Large intestine (tissue), 3 donors: ENCODE measurements around the gene FGFR2. TPM values are rescaled to one million over a fixed set of nuclear protein-coding genes. Genes with fewer than 3 reads are reported as not detected.

Source experiments
- DNase-seq, 2 donors: peaks; one replicate each; pipeline versions ENCODE4 v3.0.0 to v3.0.0-alpha.2; 2013
- H3K27ac ChIP-seq: one replicate; pipeline ENCODE4 v1.5.1; 2013; ENCODE audit warnings: low read length
- H3K27me3 ChIP-seq: 2 replicates; pipeline ENCODE4 v1.6.1; 2013; ENCODE audit warnings: low read length; ENCODE audit not compliant: control insufficient read depth, insufficient read depth
- H3K36me3 ChIP-seq: 2 replicates; pipeline ENCODE4 v1.6.1; 2013; ENCODE audit warnings: low read length; ENCODE audit not compliant: control insufficient read depth, insufficient read depth
- H3K4me1 ChIP-seq: one replicate; pipeline ENCODE4 v1.6.1; 2013; ENCODE audit warnings: low read length; ENCODE audit not compliant: control insufficient read depth, insufficient read depth
- H3K4me3 ChIP-seq: one replicate; pipeline ENCODE4 v1.5.1; 2013; ENCODE audit warnings: low read length
- H3K9me3 ChIP-seq: one replicate; pipeline ENCODE4 v1.6.1; 2013; ENCODE audit warnings: mild to moderate bottlenecking, low read depth, low read length, moderate library complexity; ENCODE audit not compliant: control insufficient read depth
- WGBS: methylation state at CpG from one replicate; pipeline ENCODE4 v1.1.5; 2013; ENCODE audit warnings: low lambda C conversion rate; ENCODE audit not compliant: insufficient coverage; 5-methylcytosine and 5-hydroxymethylcytosine counted together
- polyA plus RNA-seq: library from polyadenylated mRNA; unstranded; fragments of 120-200 nt; gene quantifications from one replicate; pipeline ENCODE4 v1.2.1, GENCODE V29; 2013

The FGFR2 gene
- polyA plus RNA-seq, 1 donor: 23.6 TPM

DNA sequence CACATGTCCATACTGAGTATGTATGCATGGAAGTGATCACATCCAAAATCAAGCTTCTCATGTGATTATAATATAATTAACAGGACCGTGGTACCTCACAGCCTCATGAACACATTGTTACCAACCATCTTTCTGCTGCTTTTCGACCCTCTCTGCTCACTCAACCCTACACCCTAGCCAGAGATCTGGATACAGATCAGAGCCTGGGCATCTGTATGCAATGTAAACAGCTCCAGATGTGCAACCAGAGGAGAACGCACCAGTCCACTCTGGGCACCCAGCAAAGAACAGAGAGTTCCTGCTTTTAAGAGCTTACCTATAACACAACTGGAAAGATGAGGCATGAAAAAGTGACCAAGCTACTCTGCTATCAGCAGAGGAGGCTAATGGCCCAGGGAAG, 145.1 kb downstream of the FGFR2 start:
- WGBS: no CpG with 5 or more reads among the region's 3 CpGs
- Histone ChIP-seq H3K36me3 (no peaks in the 10 kb centered on the region), H3K9me3 (no peaks in the 10 kb centered on the region), H3K4me1 (peaks cover 44% of the 10 kb centered on the region), H3K4me3 (no peak overlapping the region), H3K27ac (no peak overlapping the region), H3K27me3 (no peaks in the 10 kb centered on the region)
- DNase-seq: no peak

DNA sequence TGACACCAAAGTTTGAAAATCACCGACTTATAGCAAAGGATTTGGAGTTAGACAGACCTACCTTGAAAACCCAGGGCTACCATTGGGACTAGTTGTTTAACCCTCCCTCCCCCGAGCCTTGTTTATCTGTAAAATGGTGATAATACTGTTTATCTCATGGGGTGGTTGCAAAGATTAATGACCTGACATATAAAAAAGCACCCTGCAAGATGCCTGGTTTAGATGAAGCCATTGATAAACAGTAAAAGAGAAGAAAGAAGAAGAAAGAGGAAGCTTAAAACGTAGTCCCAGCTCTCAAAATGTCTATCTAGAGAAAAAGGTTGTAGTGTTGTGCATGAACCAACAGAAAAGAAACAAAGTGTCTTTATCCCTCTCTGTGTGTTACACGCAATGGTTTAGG, 145.7 kb downstream of the FGFR2 start:
- Histone ChIP-seq H3K36me3 (no peaks in the 10 kb centered on the region), H3K27me3 (no peaks in the 10 kb centered on the region), H3K4me3 (no peak overlapping the region), H3K27ac (no peak overlapping the region), H3K9me3 (no peaks in the 10 kb centered on the region), H3K4me1 (peaks cover 49% of the 10 kb centered on the region)
- no peak for DNase-seq
- WGBS: 43% methylated on average over 1 of the region's 4 CpGs

DNA sequence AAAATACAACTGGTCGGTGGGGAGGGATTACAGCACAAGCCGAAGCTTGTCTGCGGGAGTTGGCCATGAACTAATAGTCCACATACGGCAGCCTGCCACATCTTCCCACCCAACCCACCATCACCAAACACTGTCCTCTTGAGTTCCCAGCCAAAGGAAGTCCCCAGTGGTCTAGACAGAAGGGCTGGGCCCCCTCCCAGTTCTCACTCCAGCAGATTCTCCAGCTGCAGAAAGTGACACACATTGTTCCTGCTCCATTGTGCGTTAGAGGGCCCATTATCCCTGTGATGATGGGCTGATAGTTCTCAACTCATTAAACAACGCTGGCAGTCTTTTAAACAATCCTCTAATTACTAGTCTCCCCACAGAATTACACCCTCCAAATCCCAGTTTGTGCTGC, 148.0 kb downstream of the FGFR2 start:
- no CpG with 5 or more reads among the region's 6 CpGs for WGBS
- H3K9me3 ChIP-seq: no peaks in the 10 kb centered on the region
- H3K4me1 ChIP-seq: peaks cover 48% of the 10 kb centered on the region
- no peak for DNase-seq
- H3K27me3 ChIP-seq: no peaks in the 10 kb centered on the region
- H3K4me3 ChIP-seq: no peak overlapping the region
- H3K27ac ChIP-seq: peak overlapping the region; percentile 64
- no peaks in the 10 kb centered on the region for H3K36me3 ChIP-seq

DNA sequence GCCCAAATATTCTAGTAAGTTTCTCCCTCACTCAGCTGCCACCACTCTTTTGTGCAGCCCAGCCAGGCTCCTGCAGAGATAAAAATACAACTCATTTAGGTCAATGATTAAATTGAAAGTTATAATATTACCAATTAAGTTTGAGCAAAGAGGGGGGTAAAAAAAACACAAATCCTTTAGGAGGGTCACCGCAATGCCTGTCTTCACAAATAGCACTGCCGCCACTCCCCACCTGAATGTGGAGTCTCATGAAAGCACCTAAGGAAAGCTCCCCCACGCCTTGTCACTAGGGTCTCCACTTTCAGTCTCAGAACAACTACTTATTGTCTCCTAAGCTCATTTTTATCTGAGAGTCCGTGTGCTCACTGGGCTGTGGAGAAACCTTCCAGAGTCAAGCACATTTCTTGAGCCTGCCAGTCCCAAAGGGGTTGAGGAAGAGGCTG, 148.7 kb downstream of the FGFR2 start:
- Histone ChIP-seq H3K9me3 (no peaks in the 10 kb centered on the region), H3K4me3 (no peak overlapping the region), H3K4me1 (peaks cover 43% of the 10 kb centered on the region), H3K27me3 (no peaks in the 10 kb centered on the region), H3K36me3 (no peaks in the 10 kb centered on the region), H3K27ac (peak overlapping the region; percentile 64)
- no peak for DNase-seq
- no CpG with 5 or more reads among the region's 4 CpGs for WGBS

DNA sequence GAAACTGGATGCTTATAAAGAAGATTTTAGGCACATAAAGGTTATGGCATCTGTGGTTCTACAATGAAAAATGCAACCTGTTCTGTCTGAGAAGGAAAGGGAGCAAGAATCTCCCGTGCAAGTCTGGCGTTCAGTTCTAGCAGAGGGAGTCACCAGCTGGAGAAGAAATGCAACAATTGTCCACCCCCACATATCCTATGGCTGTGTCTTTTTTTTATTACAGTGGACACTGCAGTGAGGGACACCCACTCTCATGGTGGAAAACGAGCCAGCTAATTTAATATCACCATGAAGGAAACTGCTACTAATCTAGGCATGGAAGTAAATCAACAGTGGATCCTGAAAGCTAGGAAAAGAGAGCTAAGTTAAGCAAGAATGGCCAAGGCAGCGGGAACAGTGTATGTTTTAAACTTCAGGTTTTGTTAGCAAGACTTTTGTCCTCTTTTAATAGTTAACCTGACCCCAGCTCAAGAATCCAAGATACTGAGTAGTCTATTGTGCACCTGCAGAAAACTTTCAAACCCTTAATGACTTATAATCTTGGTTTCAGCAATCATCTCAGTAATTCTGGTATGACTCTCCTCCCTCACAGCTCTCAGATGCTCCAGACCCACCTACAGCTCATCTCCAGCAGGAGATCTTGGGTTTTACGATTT, 149.3 kb downstream of the FGFR2 start:
- Histone ChIP-seq H3K27me3 (no peaks in the 10 kb centered on the region), H3K27ac (peak overlapping the region; percentile 64), H3K4me1 (peaks cover 40% of the 10 kb centered on the region), H3K36me3 (no peaks in the 10 kb centered on the region), H3K4me3 (no peak overlapping the region), H3K9me3 (no peaks in the 10 kb centered on the region)
- 40% methylated on average over 1 of the region's 5 CpGs for WGBS
- DNase-seq: peak; percentile 44 to 87

DNA sequence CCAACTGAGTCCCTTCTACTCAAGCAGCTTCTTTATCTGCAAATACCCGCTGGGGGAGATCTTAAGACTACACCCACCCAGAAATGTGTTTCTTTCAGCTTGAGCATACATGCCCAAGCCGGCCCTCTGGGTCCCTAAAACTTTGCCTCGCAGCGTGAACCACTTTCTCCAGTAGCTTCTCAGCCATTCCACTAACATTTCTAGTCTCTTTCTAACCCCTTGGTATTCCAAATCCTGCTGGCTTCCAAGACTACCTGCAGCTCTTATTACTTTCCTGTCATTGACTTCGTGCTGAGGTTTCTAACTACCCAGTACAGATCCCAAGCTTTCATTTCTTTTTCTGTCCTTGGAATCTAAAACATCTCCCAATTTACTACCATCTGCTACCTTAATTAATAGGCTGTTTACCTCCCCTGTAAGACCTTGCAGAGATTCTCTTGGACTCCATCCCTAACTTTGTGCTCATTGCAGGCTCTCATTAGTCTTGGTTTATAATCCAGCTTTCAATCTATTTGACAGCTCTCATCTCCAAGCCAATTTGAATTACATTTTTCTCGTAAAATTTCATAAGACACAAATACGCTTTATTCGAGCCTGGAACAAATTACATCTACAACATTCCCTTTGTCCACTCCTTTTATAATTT, 153.6 kb downstream of the FGFR2 start:
- H3K27me3 ChIP-seq: no peaks in the 10 kb centered on the region
- no peak overlapping the region for H3K4me3 ChIP-seq
- no peaks in the 10 kb centered on the region for H3K36me3 ChIP-seq
- no peaks in the 10 kb centered on the region for H3K9me3 ChIP-seq
- 75% methylated on average over 4 of the region's 8 CpGs for WGBS
- no peak for DNase-seq
- peaks cover 16% of the 10 kb centered on the region for H3K4me1 ChIP-seq
- no peak overlapping the region for H3K27ac ChIP-seq

DNA sequence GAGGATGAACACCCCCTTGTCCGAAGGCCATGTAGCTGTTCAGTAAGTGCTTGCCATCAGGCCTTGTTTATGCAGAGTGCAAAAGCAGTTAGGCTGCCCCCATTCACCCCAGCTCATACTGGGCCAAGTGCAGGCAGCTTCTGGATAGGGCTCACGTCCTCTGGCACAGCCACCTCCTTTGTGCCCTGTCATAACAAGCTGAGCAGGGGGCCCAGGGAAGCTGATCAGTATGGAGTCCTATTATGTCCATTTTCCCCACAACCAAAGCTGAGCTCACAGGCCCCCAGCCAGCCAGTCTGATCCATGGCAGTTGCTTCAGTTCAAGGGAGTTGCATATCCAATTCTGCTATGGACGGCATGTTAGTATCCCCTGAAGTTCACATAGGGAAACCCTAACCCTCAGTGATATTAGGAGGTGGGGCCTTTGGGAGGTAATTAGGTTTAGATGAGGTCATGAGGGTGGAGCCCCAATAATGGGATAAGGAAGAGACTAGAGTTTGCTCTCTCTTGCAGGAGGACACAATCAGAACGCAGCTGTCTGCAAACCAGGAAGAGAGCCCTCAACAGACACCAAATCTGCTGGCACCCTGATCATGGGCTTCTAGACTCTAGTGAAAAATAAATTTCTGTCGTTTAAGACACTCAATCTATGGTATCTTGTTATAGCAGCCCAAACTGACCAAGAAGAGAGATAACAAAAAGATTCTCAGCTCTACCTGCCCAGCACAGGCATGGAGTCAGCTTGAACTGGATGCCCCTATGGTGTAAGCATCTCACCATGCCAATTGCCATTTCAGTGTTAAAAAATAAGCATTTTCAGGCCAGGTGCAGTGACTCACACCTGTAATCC, 155.9 kb downstream of the FGFR2 start:
- no peak overlapping the region for H3K27ac ChIP-seq
- peaks cover 11% of the 10 kb centered on the region for H3K4me1 ChIP-seq
- peak in 1 of 2 donors; percentile 64 for DNase-seq
- no peak overlapping the region for H3K4me3 ChIP-seq
- H3K36me3 ChIP-seq: no peaks in the 10 kb centered on the region
- H3K9me3 ChIP-seq: no peaks in the 10 kb centered on the region
- WGBS: no CpG with 5 or more reads among the region's 5 CpGs
- H3K27me3 ChIP-seq: no peaks in the 10 kb centered on the region

DNA sequence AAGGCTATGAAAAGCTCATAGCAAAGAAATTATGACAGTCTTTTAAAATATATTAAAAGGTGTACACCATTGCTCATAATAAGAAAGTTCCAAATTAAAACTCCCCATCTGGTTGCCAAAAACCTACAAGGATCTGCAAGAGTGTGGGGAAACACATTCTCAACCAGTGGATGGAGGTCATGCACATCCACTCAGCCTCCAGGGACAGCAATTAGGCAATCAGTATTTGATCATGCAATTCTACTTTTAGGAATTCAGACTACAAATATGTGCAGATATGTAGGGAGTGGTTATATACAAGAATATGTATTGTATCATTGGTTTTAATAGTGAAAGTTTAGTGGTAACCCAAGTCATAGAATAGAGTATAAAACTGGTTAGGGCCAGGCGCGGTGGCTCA, 157.8 kb downstream of the FGFR2 start:
- H3K27ac ChIP-seq: no peak overlapping the region
- H3K27me3 ChIP-seq: no peaks in the 10 kb centered on the region
- H3K9me3 ChIP-seq: no peaks in the 10 kb centered on the region
- H3K36me3 ChIP-seq: no peaks in the 10 kb centered on the region
- no peak for DNase-seq
- no peak overlapping the region for H3K4me3 ChIP-seq
- H3K4me1 ChIP-seq: peaks cover 20% of the 10 kb centered on the region
- WGBS: no CpG with 5 or more reads among the region's 2 CpGs

DNA sequence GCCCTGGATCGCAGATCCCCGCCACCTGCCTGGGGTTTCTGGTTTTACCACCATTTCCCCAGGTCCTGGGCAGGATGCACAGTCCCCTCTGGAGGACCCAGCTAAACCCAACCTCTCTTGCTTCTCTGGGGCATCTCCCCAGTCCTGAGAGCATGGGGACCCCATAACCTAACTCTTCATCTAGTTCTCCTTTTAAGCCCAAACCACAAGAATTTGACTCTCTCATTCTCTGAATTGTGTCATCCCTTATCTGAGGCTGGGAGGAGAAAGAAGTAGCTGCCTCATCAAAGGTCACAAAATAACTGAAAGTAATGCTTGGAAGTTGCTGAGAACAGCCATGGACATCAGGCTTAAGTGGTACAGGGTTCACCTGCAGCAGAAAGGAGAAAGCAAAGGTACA, 159.9 kb downstream of the FGFR2 start:
- no peak for DNase-seq
- H3K4me1 ChIP-seq: peaks cover 20% of the 10 kb centered on the region
- no peak overlapping the region for H3K27ac ChIP-seq
- H3K27me3 ChIP-seq: no peaks in the 10 kb centered on the region
- H3K4me3 ChIP-seq: no peak overlapping the region
- no CpG with 5 or more reads among the region's 2 CpGs for WGBS
- no peaks in the 10 kb centered on the region for H3K9me3 ChIP-seq
- H3K36me3 ChIP-seq: no peaks in the 10 kb centered on the region

DNA sequence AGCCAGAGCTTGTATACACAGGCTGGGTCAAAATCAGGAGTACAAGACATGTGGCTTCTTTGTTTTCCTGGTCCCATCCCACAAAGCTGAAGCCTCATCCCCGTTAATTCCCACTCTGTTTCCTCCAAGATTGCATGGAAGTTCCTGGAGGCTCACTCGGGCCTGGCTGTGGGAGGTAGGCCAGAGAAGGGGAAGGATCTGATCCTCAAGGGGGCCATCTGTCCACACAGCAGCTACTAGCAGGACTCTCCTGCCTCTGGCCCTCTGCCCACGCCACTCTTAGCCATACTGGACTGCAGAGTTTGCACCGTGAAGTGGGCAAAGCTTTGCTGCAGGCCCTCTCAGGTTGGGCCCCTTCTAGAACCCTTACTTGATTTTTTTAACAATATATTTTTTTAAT, 160.6 kb downstream of the FGFR2 start:
- Histone ChIP-seq H3K4me1 (peaks cover 18% of the 10 kb centered on the region), H3K9me3 (no peaks in the 10 kb centered on the region), H3K27me3 (no peaks in the 10 kb centered on the region), H3K4me3 (no peak overlapping the region), H3K27ac (no peak overlapping the region), H3K36me3 (no peaks in the 10 kb centered on the region)
- no peak for DNase-seq
- WGBS: 88% methylated on average over 1 of the region's 4 CpGs
